ENCODE results near the gene RNF32.
A peak's percentile ranks its signal among the peaks of the same experiment; 100 is the strongest.
"Not testable (repeated sequence)": the region's sequence is repeated elsewhere in the genome, so short reads cannot be mapped to it uniquely, and the experiment has no call there.

Gene RNF32

DNA sequence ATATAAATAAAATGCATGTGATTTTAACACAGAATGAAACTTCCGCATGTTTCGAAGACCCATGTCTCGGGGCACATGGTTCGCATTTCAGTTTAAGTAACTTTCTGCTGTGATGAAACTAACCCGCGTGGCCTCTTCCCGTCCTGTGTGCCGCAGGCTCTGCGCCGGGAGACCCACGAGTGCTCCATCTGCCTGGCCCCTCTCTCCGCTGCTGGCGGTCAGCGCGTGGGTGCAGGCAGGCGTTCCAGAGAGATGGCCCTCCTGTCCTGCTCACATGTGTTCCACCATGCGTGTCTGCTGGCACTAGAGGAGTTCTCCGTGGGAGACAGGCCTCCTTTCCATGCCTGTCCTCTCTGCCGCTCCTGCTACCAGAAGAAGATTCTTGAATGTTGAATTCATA, 35.7 kb downstream of the RNF32 start:
- DNase-seq, result no peak

GRCh38 chr7:156677374-156678054, 36.9 kb downstream of the RNF32 start:
- no peak for DNase-seq

GRCh38 chr7:156680281-156680680, 39.7 kb downstream of the RNF32 start:
- DNase-seq, result no peak

GRCh38 chr7:156682928-156683327, 42.4 kb downstream of the RNF32 start:
- no peak for DNase-seq

- DNase-seq, result no peak
These were observed 43.7 kb downstream of the RNF32 start for GRCh38 chr7:156684251-156684650.

GRCh38 chr7:156684661-156685060, 44.1 kb downstream of the RNF32 start:
- DNase-seq, result no peak

DNA sequence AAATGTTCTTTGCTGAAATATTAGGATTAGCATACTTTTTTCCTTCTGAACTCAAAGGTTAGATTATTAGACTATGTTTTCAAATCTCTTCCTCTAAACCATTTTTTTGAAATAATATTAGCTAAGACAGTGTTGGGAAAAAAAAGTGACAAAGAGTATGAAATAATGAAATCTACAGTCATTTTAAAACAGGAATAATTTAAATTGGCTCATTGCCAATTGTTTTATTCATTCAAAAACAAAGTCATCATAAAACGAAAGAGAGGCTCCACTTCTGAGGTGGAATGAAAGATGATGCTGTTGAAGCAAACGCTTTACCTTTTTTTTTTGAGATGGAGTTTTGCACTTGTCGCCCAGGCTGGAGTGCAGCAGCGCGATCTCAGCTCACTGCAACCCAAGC, 51.2 kb downstream of the RNF32 start:
- no peak for DNase-seq

DNA sequence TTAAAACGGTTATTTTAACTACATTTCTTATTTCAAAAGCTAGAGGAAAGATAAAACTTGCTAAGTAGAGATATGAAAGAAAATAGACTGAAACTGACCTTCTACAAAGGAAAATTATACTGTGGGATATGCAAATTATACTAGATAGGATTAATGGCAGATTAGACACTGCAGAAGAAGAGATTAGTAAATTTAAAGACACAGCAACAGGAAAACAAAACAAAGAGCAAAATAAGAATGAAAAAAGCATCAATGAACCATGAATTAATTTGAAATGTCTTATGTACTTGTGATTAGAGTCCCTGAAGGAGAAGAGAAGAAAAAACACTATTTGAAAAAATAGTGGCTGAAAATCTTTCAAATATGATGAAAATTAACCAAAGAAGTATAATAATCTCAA, 52.3 kb downstream of the RNF32 start:
- no peak for DNase-seq

DNA sequence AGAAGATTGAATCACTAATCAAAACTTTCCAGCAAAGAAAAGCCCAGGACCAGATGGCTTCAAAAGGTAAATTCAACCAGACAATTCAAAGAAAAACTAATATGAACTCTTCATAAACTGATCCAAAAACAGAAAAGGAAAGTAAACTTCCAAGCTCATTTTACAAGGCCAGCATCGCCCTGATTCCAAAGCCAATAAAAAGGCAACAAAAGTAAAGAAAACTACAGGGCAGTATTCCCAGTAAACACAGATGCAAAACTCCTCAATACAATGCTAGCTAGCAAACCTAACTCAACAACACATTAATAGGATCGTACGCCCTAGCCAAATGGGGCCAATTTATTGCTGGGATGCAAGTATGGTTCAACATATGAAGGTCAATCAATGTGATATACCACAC, 53.1 kb downstream of the RNF32 start:
- no peak for DNase-seq

DNA sequence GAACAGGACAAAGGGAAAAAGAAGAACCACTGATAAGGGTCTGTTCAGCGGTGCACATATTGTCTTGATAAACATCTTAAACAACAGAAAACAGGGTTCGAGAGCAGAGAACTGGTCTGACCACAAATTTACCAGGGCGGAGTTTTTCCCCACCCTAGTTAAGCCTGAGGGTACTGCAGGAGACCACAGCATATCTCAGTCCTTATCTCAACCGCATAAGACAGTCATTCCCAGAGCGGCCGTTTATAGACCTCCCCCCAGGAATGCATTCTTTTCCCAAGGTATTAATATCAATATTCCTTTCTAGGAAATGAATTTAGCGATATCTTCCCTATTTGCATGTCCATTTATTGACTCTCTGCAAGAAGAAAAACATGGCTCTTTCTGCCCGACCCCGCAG, 56.7 kb downstream of the RNF32 start:
- DNase-seq, result not testable (repeated sequence)

DNA sequence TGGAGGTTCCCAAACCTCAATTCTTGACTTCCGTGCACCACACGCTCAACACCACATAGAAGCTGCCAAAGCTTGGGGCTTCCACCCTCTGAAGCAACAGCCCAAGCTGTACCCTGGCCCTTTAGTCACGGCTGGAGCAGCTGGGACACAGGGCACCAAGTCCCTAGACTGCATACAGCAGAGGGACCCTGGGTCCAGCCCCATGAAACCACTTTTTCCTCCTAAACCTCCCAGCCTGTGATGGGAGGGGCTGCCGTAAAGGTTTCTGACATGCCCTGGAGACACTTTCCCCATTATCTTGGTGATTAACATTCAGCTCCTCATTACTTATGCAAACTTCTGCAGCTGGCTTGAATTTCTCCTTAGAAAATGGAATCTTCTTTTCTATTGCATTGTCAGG, 57.9 kb downstream of the RNF32 start:
- not testable (repeated sequence) for DNase-seq

GRCh38 chr7:156701787-156702186, 61.2 kb downstream of the RNF32 start:
- not testable (repeated sequence) for DNase-seq

- no peak for DNase-seq
These were observed 61.8 kb downstream of the RNF32 start for GRCh38 chr7:156702399-156702798.

DNA sequence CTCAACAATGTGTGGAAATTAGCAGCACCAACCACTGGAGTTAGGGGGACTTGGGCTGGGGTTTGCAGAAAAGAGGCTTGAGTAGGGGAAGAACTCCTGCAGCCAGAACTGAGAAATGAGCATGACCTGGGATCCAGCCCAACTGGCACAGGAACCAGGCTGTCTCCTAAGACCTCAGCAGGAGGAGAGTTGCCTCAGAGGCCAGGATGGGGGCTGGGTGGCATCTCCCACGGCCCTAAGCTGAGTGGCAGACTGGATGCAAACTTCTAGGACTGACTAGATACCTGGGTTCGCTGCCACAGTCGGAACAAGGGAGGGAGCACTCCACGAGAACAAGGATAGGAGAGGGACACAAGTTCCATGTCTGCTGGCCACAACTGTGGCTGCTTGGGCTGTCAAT, 62.6 kb downstream of the RNF32 start:
- no peak for DNase-seq

GRCh38 chr7:156703773-156704482, 63.4 kb downstream of the RNF32 start:
- DNase-seq, result no peak

GRCh38 chr7:156722043-156722826, 81.7 kb downstream of the RNF32 start:
- DNase-seq, result no peak

DNA sequence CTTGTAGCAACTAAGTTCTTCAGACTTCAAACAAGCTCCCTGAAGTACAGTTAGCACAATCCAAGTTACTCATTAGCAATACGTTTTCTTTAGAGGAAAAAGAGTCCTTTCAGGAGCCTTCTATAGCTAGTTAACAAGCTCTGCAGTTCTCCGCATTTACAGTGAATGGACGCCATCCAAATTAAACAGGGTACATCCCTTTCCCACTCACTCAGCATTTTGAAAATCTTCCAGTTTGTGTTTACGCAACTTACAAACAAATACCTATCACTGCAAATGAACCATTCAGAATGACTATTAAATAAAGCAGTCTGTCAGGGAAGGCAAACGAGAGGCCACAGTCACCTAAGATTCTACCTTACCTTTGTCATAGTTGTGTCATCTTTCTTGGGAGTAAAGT, 84.5 kb downstream of the RNF32 start:
- no peak for DNase-seq

DNA sequence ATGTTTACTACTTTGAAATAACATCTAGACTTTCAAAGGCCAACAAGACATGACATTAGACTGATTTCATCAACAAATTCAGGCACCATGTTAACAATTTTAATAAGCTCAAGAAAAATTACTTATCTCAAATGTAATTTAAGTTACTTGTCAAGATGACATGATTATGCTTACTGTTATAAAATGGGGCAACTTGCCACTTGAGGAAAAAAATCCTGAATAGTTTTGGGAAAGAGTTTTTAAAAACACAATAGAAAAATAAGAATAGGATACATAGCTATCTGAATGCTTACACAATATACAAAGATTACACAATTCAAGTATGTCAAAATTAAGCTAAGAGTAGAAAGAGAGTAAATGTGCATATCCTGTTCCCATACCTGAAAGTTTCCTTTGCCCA, 85.4 kb downstream of the RNF32 start:
- peak; percentile 5 to 12 for DNase-seq

All from AML-193 (cell line).